Activated T-cell treated with anti-CD3 and anti-CD28 coated beads, Interleukin-2, amount 50 U/mL, for 24 hours (primary cell): Measurements from ENCODE around the gene CCN5.
"Not testable (repeated sequence)": the region's sequence is repeated elsewhere in the genome, so short reads cannot be mapped to it uniquely, and the experiment has no call there.

ENCODE experiments used
- DNase-seq: peaks from one replicate; pipeline ENCODE4 v3.0.0-alpha.2; 2020
- H3K27ac Mint-ChIP-seq: 2 replicates; pipeline ENCODE4 v1.8.0; 2020; ENCODE audit warnings: mild to moderate bottlenecking, mixed read lengths
- H3K27me3 Mint-ChIP-seq: 2 replicates; pipeline ENCODE4 v1.8.0; 2020; ENCODE audit warnings: mixed read lengths
- H3K36me3 Mint-ChIP-seq: 2 replicates; pipeline ENCODE4 v1.8.0; 2020; ENCODE audit warnings: low read depth, mixed read lengths
- H3K4me1 Mint-ChIP-seq: 2 replicates; pipeline ENCODE4 v1.8.0; 2020; ENCODE audit warnings: low read depth, mixed read lengths
- H3K4me3 Mint-ChIP-seq: 2 replicates; pipeline ENCODE4 v1.8.0; 2020; ENCODE audit warnings: mild to moderate bottlenecking, moderate library complexity, mixed read lengths
- H3K9me3 Mint-ChIP-seq: 2 replicates; pipeline ENCODE4 v1.8.0; 2020; ENCODE audit warnings: mixed read lengths

The CCN5 gene, protein sequence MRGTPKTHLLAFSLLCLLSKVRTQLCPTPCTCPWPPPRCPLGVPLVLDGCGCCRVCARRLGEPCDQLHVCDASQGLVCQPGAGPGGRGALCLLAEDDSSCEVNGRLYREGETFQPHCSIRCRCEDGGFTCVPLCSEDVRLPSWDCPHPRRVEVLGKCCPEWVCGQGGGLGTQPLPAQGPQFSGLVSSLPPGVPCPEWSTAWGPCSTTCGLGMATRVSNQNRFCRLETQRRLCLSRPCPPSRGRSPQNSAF

DNA sequence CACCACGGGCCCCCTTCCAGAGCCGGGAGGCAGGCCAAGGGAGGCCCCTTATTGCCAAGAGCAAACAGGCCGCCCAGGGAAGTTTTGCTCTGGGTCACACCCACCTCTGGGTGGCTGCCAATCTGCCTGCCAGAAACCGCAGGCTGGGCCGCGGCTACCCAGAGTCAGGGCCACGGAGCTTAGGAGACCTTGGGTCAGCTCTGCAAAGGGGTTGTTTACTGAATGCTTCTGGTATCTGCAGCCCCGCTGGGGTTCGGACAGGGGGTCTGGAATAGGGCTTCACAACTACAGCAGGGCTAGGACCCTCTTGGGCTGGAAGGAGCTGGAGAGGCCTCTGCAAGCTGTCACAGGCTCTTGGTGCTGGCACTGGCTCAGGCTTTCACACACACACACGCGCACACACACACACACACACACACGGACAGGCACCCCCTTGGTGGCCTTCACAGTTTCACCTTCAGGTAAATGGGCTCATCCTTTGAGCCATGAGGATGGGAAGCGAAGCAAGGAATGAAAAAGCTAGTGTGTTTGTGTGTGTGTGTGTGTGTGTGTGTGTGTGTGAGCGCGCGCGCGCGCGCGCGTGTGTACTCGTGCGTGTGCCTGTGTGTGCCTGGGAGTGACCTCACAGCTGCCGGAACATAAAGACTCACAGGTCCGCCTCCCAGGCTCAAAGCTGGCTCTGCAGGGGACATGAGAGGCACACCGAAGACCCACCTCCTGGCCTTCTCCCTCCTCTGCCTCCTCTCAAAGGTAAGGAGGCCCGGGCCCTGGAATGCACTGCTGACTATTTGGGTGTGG, at the start of gene CCN5:
CCN5 (plus strand) TSS at position 669 of the 798 bp plus-strand sequence; CDS start at position 691, 22 bp downstream.
- Mint-ChIP-seq H3K27me3 (no peaks in the 10 kb centered on the region), H3K36me3 (no peaks in the 10 kb centered on the region), H3K4me1 (no peaks in the 10 kb centered on the region), H3K9me3 (no peaks in the 10 kb centered on the region), H3K27ac (no peak within 1 kb of the TSS), H3K4me3 (no peak within 1 kb of the TSS)
- no peak for DNase-seq

DNA sequence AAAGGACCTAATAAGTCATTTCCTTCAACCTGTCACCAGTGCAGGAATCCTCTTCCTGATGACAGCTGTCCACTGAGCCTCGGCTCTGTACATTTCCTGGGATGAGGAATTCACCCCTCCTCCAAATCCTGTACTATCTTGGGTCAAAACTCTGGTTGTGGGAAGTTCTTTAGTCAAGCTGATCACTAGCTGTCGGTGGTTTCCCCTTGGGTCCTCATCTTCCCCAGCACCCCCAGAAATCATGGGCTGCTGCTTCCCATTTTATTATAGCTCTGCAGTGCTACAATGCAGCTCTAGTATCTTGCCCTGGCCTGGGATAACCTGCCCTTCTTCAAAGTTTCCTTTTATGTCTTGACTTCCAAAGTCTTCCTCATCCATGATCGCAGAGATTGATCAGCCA, 49.1 kb upstream of the CCN5 start:
- no peak overlapping the region for H3K4me3 Mint-ChIP-seq
- no peaks in the 10 kb centered on the region for H3K27me3 Mint-ChIP-seq
- DNase-seq = no peak
- no peak overlapping the region for H3K27ac Mint-ChIP-seq
- peaks cover 14% of the 10 kb centered on the region for H3K4me1 Mint-ChIP-seq
- no peaks in the 10 kb centered on the region for H3K36me3 Mint-ChIP-seq
- H3K9me3 Mint-ChIP-seq = no peaks in the 10 kb centered on the region

DNA sequence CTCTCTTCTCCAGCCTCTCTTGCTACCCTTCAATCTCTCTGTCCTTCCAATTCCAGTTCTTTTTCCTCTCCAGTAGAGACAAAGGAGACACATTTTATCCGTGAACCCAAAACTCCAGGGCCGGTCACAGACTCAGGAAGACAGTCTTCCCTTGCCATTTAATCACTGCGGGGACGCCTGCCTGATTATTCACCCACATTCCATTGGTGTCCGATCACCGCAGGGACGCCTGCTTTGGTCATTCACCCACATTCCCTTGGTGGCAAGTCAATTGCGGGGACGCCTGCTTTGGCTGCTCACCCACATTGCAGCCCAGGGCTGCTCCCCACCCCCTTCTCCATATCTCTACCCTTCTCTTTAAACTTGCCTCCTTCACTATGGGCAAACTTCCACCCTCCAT, 44.3 kb upstream of the CCN5 start:
- not testable (repeated sequence) for H3K36me3 Mint-ChIP-seq, H3K27me3 Mint-ChIP-seq, H3K9me3 Mint-ChIP-seq, H3K4me3 Mint-ChIP-seq, DNase-seq
- Mint-ChIP-seq H3K4me1 (peaks cover 29% of the 10 kb centered on the region), H3K27ac (peak overlapping the region; percentile 85)

DNA sequence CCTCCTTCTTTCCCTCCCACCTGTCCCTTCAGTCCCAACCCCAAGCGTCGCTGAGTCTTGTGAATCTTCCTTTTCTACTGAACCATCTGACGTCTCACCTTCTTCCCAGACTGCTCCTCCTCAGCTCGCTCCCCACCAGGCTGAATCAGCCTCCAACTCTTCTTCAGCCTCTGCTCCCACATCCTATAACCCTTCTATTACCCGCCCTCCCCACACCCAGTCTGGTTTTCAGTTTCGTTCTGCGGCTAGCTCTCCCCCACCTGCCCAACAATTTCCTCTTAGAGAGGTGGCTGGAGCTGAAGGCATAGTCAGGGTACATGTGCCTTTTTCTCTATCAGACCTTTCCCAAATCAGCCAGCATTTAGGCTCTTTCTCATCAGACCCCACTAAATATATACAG, 43.6 kb upstream of the CCN5 start:
- Mint-ChIP-seq H3K4me3 (peak overlapping the region; percentile 52), H3K27ac (peak overlapping the region; percentile 85), H3K4me1 (peaks cover 29% of the 10 kb centered on the region)
- not testable (repeated sequence) for H3K36me3 Mint-ChIP-seq, H3K27me3 Mint-ChIP-seq, H3K9me3 Mint-ChIP-seq
- peak; percentile 72 for DNase-seq

DNA sequence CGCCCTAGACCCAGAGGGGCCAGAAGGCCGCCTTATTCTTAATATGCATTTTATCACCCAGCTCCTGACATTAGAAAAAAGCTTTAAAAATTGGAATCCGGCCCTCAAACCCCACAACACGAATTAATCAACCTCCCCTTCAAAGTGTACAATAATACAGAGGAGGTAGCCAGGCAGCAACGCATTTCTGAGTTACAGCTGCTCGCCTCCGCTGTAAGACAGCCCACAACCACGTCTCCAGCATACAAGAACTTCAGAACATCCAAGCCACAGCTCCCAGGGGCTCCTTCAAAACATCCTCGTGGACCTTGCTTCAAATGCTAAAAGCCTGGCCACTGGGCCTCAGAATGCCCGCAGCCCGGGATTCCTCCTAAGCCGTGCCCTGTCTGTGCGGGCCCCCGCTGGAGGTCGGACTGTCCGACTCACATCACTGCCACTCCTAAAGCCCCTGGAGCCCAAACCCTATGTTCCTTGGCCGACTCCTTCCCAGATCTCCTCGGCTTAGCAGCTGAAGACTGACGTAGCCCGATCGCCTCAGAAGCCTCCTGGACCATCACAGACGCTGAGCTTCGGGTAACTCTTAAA, 42.8 kb upstream of the CCN5 start:
- H3K36me3 Mint-ChIP-seq, H3K9me3 Mint-ChIP-seq, H3K4me3 Mint-ChIP-seq, DNase-seq, H3K27me3 Mint-ChIP-seq: not testable (repeated sequence)
- H3K4me1 Mint-ChIP-seq = peaks cover 29% of the 10 kb centered on the region
- H3K27ac Mint-ChIP-seq = peak overlapping the region; percentile 85

DNA sequence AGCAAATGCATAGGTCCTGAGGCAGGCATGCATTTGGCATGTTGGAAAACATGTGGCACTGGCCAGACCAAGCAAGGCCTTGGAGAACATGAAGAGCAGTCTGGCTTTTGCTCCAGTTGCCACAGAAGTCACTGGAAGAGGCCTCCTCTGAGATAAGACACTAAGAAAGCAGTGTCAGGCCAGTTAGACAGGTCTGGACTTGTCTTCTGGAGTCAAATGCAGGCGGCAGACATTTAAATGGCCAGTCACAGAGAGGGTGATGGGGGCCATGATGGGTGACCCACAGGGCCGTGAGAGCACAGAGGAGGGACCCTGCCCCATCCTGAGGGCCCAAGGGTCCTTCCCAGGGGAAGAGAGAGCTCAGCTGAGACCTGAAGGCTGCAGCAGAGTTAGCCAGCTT, 36.9 kb upstream of the CCN5 start:
- Mint-ChIP-seq H3K27ac (no peak overlapping the region), H3K4me3 (no peak overlapping the region), H3K27me3 (no peaks in the 10 kb centered on the region), H3K36me3 (no peaks in the 10 kb centered on the region), H3K9me3 (no peaks in the 10 kb centered on the region), H3K4me1 (no peaks in the 10 kb centered on the region)
- DNase-seq = no peak

DNA sequence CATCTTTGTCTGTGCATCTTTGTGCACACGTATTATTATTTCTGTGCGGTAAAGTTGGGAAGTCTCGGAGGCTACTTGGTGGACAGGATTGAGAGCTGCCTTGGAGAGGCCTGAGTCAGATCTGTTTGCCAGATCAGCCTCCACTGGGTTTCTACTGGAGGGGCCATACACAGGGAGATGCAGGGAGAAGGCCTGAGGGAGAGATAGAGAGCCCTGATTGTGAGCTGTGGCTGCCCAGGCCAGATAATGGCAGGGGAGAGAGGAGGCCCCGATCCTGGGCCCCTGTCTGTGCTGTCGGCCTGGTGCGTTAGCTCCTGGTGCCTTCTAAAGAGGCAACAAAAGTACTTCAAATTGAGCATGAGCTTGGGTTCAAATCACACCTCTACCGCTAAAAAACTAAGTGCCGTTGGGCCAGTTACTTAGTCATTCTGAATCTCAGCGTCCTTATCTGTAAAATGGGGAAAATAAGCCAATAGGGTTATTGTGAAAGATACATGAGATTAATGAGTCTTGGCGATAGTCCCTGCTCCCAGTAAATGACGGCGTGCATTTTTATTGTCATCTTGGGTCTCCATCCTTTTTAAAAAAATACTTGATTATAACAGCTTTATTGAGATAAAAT, 36.1 kb upstream of the CCN5 start:
- Mint-ChIP-seq H3K27me3 (no peaks in the 10 kb centered on the region), H3K4me3 (no peak overlapping the region), H3K9me3 (no peaks in the 10 kb centered on the region), H3K27ac (no peak overlapping the region), H3K4me1 (peaks cover 3% of the 10 kb centered on the region), H3K36me3 (no peaks in the 10 kb centered on the region)
- no peak for DNase-seq

DNA sequence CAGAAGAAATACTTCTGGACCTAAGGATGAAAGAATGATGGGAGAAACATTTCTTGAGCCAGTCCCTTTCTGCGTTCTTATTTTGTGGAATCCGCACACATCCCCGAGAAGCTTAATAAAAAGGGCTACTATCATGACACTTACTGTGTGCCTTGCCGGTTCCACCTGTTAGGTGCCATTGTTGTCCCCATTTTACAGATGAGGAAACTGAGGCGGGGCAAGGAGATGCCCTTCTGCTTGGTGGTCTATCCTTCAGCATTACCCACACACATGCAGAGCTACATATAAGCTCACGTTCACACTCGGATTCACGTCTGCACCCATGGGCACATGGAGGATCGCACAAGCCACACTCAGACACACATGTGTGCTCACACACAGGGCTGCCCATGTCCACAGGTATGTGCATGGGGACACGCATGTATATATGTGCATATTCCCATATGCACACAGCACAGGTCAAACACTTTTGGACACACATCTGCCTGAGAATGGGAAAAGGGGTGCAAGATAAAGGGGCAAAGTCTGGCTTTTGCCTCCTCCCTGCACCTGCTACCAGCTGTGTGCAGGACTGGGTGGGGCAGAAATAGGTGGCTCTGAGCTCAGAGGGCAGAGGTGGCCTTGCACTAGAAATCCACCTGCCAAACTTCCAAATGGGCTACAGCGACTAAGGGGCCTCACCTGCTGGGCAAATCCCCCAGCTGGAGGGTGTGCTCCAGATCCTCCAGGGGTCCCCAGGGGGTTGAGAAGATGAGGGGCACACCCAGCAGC, 33.2 kb upstream of the CCN5 start:
- H3K27ac Mint-ChIP-seq = no peak overlapping the region
- H3K4me1 Mint-ChIP-seq = peaks cover 8% of the 10 kb centered on the region
- H3K36me3 Mint-ChIP-seq = no peaks in the 10 kb centered on the region
- peaks cover under 1% of the 10 kb centered on the region for H3K27me3 Mint-ChIP-seq
- H3K9me3 Mint-ChIP-seq = no peaks in the 10 kb centered on the region
- no peak overlapping the region for H3K4me3 Mint-ChIP-seq
- DNase-seq = no peak

DNA sequence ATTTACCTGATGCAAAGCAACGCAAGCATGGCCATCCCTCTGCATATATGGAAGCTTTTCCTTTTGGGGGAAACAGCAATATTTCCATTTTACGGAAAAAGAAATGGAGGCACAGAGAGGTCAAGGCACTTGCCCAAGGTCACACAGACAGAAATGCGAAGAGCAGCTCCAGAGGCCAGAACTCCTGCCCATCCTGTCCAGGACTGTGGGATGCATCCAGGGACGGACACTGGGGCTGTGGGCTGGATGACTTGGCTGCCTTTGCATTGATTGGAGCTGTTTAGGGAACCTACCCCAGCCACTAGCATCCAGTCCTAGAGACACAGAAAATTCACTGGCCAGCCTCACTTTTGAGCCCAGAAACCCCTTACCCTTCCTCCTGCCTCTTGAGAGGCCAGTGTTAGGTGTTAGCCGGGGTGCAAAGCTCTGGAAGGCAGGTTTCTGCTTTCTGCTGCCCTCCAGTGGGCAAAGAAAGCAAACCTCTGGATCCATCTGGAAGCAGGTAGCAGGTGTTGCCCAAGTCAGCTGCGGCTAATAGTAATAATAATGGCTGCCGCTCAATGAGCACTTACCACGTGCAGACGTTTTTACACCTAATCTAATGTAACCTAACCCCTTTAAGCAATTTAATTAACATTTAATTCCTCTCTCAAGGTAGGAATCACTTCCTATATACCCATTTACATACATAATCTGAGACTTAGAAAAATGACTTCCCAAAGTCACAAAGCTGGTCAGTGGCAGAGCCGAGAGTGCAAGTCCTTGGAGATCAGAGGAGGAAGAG, 31.7 kb upstream of the CCN5 start:
- peaks cover 8% of the 10 kb centered on the region for H3K4me1 Mint-ChIP-seq
- H3K9me3 Mint-ChIP-seq = no peaks in the 10 kb centered on the region
- H3K27ac Mint-ChIP-seq = no peak overlapping the region
- H3K36me3 Mint-ChIP-seq = no peaks in the 10 kb centered on the region
- H3K27me3 Mint-ChIP-seq = peaks cover 7% of the 10 kb centered on the region
- peak; percentile 66 for DNase-seq
- no peak overlapping the region for H3K4me3 Mint-ChIP-seq

DNA sequence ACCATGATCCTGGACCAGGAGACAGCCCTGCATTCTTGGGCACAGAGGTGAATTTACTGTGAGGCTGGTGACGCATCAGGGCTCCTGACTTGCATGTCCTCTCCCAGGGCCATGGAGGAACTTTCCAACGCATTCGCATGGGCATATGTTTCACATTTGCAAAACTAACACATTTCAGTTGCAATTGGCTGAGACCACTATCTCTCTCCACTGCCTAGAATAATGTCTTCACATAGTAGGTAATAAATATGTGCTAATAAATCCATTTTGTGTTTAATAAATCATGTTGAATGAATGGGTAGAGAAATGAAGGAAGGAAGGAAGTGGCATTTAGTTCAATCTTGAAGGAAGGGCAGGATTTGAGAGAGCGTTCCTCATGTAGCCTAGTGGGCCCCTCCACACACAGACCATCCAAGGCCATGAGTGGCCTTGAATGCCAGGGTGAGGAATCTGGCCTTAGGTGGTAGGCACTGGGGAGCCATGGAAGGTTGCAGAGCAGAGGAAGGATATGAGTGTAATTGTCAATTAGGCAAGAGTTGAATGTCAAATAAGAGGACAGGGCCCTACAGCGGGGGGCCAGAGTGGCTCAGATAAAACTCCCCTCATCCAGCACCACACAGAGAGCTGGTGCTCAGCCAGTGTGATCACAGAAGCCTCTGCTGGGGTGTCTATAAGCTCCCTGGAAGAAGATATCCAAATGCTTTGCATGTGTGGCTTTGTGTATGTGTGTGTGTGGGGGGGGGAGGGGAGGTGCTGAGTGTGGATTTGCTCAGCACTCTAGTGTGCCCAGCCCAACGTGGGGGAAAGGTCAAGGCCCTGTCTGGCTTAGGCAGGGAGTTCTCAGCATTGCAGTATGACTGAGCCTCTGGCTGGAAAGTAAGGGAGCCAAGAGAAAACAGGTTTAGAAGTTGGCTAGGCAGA, 30.9 kb upstream of the CCN5 start:
- peaks cover 7% of the 10 kb centered on the region for H3K27me3 Mint-ChIP-seq
- DNase-seq = no peak
- H3K9me3 Mint-ChIP-seq = no peaks in the 10 kb centered on the region
- no peaks in the 10 kb centered on the region for H3K36me3 Mint-ChIP-seq
- H3K27ac Mint-ChIP-seq = no peak overlapping the region
- H3K4me1 Mint-ChIP-seq = peaks cover 8% of the 10 kb centered on the region
- H3K4me3 Mint-ChIP-seq = no peak overlapping the region

DNA sequence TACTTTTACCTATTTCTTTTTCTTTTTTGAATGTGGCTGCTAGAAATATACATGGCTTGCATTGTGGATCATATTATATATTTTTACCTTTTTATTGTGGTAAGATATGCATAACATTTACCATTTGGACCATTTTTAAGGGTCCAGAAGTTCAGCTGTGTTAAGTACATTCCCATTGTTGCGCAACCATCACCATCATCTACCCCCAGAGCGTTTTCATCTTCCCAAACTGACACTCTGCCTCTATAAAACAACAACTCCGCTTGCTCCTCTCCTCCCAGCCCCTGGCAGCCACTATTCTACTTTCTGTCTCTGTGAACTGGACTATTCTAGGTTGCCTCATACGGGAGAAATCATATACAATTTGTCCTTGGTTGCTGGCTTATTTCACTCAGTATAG, 28.2 kb upstream of the CCN5 start:
- Mint-ChIP-seq H3K4me3 (no peak overlapping the region), H3K9me3 (peaks cover 3% of the 10 kb centered on the region), H3K27me3 (peaks cover 7% of the 10 kb centered on the region), H3K27ac (no peak overlapping the region), H3K4me1 (peaks cover 8% of the 10 kb centered on the region), H3K36me3 (no peaks in the 10 kb centered on the region)
- no peak for DNase-seq

DNA sequence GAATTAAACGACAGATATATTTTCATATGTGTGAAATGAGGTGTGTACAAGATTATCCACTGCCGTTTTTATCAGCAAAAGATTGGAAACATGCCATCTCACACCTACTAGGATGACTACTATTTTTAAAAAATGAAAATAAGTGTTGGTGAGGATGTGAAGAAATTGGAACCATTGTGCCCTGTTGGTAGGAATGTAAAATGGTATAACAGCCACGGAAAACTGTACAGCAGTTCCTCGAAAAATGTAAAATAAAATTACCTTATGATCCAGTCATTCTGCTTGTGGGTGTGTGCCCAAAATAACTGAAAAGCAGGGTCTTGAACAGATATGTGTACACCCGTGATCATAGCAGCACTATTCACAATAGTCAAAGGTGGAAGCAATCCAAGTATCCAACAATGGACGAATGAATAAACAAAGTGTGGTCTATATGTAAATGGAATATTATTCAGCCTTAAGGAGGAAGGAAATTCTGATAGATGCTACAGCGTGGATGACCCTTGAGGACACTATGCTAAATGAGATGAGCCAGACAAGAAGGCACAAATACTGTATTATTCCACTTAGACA, 27.0 kb upstream of the CCN5 start:
- peaks cover 8% of the 10 kb centered on the region for H3K4me1 Mint-ChIP-seq
- no peak overlapping the region for H3K27ac Mint-ChIP-seq
- H3K27me3 Mint-ChIP-seq = peaks cover 7% of the 10 kb centered on the region
- DNase-seq = no peak
- H3K36me3 Mint-ChIP-seq = no peaks in the 10 kb centered on the region
- peaks cover 3% of the 10 kb centered on the region for H3K9me3 Mint-ChIP-seq
- no peak overlapping the region for H3K4me3 Mint-ChIP-seq

DNA sequence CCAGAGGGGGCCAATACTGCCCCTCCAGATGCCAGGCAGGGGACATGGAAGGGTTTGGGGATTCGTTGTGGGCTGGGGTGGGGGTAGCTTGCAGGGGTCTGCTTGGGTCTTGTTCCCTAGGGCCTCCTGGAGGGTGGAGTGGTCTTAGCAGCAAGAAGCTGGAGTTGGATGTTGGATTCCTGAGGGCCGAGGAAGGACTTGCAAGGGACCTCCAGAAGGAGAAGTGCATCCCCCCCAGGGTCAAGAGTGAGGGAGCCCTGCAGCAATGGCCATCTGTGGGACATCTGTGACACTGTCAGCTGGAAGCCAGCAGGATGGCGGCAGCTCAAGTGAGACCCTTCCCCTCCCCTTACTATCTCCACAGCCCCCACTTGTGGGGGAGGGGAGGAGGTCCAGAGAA, 25.4 kb upstream of the CCN5 start:
- Mint-ChIP-seq H3K9me3 (peaks cover 3% of the 10 kb centered on the region), H3K27me3 (peaks cover 7% of the 10 kb centered on the region), H3K27ac (no peak overlapping the region), H3K4me1 (peaks cover 5% of the 10 kb centered on the region), H3K4me3 (no peak overlapping the region), H3K36me3 (no peaks in the 10 kb centered on the region)
- no peak for DNase-seq
